HG03175 (cell line): ENCODE results near the gene SLC12A4.
"Not testable (repeated sequence)": the region's sequence is repeated elsewhere in the genome, so short reads cannot be mapped to it uniquely, and the experiment has no call there.

Experiments
- ATAC-seq: cut with Tn5 transposase; IDR thresholded peaks from one replicate; pipeline ENCODE4 v1.9.1; 2021; ENCODE audit warnings: mild to moderate bottlenecking, moderate library complexity; ENCODE audit not compliant: unreplicated experiment

SLC12A4 gene

DNA sequence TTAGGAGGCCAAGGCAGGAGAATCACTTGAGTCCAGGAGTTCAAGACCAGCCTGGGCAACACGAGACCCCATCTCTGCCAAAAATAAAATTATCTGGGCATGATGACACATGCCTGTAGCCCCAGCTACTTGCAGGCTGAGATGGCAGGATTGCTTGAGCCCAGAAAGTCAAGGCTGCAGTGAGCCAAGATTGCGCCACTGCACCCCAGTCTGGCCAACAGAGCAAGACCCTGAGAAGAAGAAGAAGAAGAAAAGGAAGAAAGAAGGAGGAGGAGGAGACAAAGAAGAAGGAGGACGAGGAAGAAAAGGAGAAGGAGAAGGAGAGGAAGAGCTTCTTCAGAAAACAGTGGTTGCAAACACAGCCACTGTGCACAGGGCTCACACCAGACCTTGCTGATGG, 20.2 kb upstream of the SLC12A4 start:
- ATAC-seq, result no peak

DNA sequence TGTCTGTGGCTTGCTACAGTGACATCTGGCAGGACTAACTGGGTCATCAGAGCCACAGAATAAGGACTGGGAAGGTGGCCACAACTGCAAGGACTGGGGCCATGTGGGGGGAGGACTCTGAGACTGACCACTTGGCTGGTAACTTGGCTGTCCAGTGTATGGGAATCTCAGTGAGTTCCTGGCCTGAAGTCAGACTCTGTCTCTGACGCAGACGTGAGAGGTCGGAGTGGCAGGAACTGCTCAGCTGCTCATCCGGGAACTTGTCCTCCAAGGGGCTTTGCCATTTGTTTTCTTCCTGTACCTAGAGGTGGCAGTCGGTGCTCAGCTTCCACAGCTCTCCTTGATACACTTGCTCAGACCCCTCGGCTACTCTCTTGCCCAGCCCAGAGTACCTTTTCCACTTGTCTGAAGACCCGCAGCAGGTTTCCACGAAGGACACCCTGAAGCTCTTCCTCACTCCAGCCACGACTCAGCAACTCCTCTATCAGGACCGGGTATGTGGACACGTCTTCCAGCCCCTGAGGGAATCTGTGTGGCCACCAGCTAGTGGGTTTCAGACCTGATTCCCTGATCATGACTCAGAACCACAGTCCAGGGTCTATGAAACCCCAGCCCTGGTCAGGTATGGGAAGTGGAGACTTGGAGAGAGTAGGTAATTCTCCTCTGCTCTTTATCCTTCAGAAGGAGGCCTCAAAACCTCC, 19.2 kb upstream of the SLC12A4 start:
- ATAC-seq, result no peak

DNA sequence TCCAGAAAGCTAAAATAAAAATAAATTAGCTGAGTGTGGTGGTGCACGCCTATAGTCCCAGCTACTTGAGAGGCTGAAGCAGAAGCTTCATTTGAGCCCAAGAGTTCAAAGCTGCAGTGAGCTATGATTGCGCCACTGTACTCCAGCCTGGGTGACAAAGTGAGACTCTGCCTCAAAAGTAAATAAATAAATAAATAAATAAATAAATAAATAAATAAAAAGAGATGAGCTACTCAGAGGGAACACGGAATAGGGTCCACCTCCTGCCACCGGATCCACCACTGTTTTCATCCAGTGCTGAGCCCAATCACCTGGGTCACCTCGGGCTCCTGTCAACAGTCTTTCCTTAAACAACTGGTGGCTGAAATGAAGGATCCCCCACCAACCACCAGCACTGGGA, 18.5 kb upstream of the SLC12A4 start:
- no peak for ATAC-seq

- ATAC-seq, result no peak
Observed at GRCh38 chr16:67982011-67982696, 13.7 kb upstream of the SLC12A4 start.

GRCh38 chr16:67979955-67980678, 11.7 kb upstream of the SLC12A4 start, which contains the start of gene DPEP3:
TSS of gene DPEP3 (minus strand) at chr16:67980499. CDS start at chr16:67980380, 119 bp downstream.
- no peak for ATAC-seq

DNA sequence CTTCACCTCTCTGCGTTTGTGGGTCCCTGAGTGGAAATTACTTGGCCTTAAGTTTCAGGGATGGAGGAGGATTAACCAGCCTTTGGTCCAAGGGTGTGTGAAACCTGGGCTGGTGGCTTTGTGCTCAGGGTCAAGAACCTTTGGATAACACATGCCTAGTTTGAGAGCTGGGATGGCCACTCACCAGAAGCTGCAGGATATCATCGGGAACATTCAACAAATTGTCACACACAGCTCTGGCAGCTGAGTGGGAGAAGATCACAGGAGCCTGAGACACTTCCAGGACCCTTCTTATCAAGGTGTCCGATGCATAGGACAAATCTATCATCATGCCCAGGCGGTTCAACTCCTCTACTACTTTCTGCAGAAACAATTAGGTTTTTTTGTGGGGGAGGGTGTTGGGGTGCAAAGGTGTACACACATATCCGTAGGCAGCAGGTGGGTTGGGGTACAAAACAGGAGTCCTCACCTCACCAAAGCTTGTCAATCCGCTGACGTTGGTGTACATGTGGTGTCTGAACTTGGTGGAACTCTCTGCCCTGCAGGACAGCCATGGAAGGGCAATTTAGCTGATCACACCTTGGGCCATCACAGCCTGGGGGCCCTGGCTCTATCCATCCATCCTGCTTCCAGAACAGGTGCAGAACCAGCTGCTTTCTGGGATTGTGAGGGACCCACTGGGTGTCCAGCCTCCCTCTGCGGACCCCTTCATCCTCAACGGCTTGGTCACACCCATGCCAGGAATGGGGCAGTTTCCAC, 9.2 kb upstream of the SLC12A4 start:
- no peak for ATAC-seq

DNA sequence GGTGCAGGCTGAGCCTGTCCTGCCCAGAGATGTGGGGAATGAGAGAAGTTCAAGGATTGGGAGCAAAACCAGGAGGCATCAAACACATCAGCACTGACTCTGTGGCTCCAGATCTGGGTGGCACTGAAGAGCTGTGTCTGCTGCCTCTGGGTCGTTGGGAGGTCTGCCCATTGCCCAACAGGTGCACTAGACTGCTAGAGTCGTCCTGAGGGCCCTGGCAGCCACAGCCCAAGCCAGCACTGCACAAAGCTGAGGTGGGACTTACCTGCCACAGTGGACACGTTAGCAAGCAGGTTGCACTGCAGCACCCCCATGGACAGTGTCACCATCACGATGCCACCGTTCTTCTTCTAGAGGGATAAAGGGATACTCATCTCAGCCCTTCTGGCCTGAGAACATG, 8.6 kb upstream of the SLC12A4 start:
- ATAC-seq, result no peak

- no peak for ATAC-seq
Observed at GRCh38 chr16:67976205-67976604, 7.8 kb upstream of the SLC12A4 start.

DNA sequence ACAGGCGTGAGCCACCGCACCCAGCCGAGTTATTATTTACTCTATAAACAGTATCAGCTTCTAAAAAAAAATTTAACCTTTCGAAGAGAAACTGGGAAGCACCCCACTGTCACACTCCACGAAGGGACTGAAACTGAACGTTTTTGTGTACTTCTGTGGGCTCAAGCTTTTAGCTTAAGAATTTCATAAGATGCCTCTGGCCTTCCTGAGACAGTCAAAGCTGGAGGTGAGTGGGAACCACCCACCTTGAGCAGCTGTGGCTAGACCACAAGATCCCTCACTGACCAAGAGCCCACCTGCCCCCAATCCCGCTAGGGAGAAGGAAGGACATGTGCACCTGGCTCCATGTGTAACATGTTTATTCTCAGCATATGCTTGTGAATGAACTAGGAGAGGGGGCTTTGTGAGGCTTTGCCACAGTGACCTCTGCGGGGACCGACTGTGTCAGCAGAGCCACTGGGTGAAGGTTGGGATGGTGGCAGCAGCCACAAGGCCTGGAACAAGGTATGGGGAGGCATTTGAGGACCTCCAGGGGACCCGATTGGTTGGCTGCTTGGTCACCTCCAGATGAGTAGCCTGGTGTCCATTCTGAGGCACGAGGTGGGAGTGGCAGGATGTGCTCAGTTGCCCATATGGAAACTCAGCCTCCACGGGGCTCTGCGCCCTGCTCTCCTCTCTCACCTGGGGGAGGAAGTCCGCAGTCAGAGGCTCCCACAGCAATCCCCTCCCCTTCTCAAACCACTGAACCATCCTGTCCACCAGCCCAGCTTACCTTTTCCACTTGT, 7.1 kb upstream of the SLC12A4 start:
- ATAC-seq, result no peak

DNA sequence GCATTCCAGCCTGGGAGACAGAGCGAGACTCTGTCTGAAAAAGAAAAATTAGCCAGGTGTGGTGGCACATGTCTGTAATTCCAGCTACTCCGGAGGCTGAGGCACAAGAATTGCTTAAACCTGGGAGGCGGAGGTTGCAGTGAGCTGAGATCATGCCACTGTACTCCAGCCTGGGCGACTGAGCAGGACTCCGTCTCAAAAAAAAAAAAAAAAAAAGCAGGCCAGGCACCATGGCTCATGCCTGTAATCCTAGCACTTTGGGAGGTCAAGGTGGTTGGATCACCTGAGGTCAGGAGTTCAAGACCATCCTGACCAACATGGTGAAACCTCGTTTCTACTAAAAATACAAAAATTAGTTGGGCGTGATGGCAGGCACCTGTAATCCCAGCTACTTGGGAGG, 3.8 kb upstream of the SLC12A4 start:
- ATAC-seq, result not testable (repeated sequence)

DNA sequence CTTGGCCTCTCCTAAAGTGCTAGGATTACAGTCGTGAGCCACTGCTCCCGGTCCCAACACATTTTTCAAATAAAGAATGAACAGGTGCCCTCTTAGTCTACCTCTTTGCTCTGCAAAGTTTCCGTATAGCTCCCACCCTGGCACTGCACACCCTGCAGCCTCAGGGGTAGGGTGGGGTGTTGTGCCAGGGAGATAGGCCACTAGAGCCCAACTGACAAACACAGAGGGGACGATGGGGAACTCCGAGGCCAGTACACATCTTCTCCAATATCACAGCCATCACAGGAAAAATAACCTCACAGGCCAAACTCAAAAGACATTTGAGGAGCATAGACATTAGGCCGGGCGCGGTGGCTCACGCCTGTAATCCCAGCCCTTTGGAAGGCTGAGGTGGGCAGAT, 2.7 kb upstream of the SLC12A4 start:
- no peak for ATAC-seq

DNA sequence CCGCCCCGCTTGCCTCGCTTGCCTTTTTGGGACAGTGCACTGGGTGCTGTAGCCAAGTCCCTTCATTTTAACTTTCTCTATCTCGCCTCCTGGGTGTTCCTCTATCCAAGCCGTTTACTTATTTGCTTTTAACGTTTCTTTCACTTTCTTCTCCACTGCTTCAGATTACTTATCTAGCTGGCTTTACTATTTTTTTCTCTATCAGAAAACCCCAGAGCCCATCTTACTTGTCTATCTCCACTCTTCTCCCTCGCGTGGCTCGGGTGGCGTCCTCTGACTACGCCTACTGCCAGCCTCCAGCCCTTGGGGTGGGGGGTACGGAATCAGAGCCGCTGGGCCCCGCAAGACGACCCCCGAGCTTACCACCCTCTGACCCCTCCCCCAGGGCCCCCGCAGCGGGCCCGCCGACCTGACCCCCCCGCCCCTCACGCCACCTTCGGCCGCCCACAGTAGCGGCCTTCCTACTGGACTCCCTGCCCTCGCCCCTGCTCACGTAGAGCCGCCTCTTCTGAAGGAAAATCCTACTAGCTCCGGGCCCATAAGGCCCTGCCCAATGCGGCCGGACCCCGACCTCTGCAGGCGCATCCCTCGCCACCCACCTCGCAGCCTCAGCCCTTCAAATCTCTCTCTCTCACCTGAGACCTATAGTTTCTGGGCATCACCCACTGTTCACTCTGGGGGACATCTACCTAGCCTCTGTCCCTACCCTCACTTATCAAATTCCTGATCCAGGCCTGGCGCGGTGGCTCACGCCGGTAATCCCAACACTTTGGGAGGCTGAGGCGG, 1.0 kb upstream of the SLC12A4 start:
- ATAC-seq, result no peak

- ATAC-seq, result peak; percentile 34
Observed at GRCh38 chr16:67967958-67968399, 458 bp downstream of the SLC12A4 start.

GRCh38 chr16:67967183-67967957, 1.1 kb downstream of the SLC12A4 start:
- no peak for ATAC-seq

DNA sequence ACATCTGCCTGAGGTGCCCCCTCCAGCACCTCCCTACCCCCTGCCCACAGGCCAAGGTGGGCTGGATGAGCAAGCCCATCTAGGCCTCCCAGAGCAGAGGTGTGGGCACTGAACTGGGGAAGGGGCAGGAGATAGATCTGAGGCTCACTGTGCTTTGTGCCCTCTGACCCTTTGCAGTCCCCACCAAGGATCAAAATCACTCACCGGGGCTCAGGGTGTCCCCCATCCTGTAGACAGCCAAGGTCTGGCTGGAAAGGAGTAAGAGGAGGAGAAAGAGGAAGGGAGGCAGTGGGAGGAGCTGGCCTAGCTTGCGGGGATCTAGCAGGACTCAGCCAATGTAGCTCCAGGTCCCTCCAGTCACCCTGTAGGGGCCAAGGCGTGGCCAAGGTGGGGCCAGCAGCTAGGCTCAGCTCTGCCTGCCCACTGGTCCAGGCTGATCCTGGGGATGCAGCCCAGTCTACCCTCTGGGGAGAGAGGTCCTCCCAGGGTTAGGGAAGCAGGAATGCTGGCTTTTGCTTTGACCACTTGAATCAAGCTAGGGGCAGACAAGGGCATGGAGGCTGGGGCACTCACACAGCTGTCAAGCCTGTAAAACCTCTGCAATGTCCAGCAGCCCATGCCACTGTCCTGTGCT, 1.8 kb downstream of the SLC12A4 start:
- no peak for ATAC-seq

GRCh38 chr16:67965668-67966548, 2.5 kb downstream of the SLC12A4 start:
- ATAC-seq, result no peak

DNA sequence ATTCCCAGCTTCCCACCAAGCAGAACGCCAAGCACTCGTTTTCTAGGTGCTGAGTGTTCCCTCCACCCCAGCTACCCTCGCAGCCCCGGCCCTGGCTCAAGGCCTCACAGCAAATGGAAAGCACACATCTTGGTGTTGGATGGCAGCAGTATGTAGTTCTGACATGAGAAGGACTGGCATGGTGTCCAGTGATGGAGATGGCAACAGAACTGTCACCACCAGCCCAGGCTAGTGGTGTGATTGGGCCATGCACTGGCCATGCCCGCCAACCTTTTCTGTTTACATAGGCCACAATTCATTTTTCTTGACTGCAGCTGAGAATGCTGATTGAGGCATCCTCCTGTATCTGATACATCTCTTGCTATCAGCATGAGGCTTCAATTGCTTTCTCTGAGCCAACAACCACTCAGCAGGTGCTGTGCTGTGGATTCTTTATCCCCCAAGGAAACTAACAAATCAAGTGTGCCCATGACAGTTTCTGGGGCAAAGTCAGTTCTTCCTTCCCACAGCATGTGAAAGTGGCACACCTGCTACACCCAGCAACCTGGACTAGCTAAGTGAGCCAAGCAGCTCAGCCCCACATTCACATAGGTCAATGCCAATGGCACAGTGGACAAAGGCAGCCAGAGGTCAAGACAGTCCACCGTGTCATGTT, 3.8 kb downstream of the SLC12A4 start:
- no peak for ATAC-seq
